ENCODE data around the gene FBXO47.
A peak's percentile ranks its signal among the peaks of the same experiment; 100 is the strongest.

FBXO47 gene, protein sequence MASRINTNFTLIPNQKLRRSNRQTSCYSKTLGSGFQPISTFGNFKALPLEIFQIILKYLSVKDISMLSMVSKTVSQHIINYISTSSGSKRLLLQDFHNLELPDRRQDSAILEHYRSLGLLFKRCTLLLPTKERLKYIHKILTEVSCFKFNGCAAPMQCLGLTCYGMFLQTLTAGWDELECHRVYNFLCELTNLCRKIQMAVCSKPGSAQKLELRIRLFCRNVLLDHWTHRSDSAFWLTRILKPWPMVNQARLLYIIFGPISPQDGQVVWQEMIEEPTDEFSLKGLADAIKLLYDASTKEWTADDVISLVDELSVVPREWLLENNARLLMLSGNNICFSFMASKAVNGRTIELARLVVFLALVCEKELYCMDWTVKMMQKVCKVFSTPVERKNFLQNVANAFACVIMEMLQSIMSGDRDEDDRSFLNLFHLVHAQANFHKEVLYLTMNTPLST

GRCh38 chr17:38967290-38967738 is at the start of gene FBXO47:
FBXO47 (minus strand) TSS chr17:38967403; CDS start chr17:38963025, 4,378 bp downstream.
- peak; percentile 89 for DNase-seq

DNA sequence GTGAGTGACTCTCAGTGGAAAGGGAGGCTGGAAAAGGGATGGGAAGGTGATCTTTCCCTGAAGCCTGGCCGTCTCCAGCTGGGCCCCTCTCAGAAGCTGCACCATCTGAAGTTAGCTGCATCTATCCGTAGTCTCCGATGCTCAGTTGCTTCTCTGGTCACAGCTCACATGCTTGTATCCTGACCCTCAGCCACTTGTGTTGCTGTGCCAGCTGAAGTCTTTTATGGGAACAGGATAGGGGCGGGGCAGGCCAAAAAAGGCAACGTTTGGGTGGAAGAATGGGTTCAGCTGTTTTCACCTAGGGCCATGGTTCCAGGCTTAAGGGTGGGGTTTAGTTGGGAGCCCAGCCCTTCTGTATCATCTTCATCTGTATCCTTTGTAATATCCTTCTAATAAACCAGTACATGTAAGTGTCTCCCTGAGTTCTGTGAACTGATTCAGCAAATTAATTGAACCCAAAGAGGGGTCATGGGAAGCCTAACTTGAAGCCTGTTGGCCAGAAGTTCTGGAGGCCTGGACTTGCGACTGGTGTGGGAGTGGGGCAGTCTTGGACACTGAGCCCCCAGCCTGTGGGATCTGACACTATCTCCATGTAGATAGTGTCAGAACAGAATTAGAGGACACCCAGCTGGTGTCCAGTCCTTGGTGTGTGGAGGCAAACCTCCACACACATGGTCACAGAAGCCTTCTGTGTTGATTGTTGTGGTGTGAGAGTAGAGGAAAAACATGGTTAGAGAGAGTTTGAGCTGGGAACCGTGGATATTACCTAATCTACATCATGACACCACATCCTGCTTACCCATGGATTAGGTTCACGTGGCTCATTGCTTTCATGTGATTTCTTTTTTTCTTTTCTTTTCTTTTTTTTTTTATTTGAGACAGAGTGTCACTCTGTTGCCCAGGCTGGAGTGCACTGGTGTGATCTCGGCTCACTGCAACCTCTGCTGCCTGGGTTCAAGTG is 49.3 kb upstream of the FBXO47 start:
- DNase-seq: no peak

GRCh38 chr17:39015546-39015935 is 48.3 kb upstream of the FBXO47 start:
- no peak for DNase-seq

- no peak for DNase-seq
Observed at GRCh38 chr17:39014795-39015545, 47.8 kb upstream of the FBXO47 start.

GRCh38 chr17:39014044-39014794 is 47.0 kb upstream of the FBXO47 start:
- no peak for DNase-seq

- no peak for DNase-seq
Observed at GRCh38 chr17:39012725-39013124, 45.5 kb upstream of the FBXO47 start.

- DNase-seq: no peak
Observed at GRCh38 chr17:39011907-39012468, 44.8 kb upstream of the FBXO47 start.

- no peak for DNase-seq
Observed at GRCh38 chr17:39009581-39010001, 42.4 kb upstream of the FBXO47 start.

DNA sequence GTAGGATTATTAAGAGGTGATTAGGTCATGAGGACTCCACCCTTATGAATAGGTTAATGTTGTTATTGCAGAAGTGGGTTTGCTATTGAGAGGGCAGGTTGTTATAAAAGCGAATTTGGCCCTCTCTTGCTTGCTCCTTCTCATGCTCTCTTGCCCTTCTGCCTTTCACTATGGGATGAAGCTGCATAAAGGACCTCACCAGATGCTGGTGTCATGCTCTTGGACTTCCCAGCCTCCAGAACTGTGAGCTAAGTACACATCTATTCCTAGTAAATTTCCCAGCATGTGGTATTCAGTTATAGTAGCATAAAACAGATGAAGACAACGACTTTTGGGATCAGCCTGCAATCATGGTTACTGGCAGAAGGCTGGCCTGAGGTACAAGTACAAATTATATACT is 41.4 kb upstream of the FBXO47 start:
- DNase-seq: no peak

GRCh38 chr17:39002991-39003715 is 36.0 kb upstream of the FBXO47 start:
- peak; percentile 48 for DNase-seq

DNA sequence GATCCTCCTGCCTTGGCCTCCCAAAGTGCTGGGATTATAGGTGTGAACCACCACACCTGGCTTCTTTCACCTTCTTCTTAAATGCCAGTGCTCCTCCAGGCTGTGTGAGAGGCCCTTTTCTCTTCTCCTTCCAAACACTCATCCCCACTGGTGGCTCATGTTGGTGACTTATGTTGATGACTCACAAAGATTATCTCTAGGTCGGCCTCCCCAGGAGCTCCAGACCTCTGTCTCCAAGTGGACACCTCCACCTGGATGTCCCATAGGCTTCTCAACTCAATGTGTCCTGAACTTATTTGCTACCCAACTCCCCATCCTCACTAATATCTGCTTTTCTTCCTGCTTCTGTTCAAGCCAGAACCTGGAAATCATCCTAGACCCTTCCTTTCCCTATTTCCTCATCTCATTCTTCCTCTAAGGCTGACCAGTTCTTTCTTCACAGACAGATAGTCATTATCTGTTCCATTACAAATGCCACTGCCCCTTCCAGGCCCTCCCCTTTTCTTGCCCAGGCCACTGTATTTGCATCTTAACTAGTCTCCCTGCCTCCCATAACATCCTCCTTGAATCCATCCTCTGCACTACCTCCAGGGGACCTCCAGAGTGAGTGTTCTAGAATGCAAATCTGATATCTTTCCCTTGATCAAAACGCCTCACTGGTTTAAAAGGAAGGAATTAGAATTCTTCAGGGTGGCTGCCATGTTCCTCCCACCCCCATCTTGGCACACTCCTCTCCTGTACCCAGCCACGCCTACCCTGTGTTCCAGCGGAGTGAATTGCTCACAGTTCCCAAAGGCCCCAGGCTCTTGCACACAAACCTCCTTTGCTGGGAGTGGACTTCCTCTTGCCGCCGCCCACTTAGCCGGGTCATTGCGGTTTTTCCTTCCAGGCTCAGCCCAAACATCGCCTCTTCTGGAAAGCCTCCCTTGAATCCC is 34.8 kb upstream of the FBXO47 start:
- no peak for DNase-seq

DNA sequence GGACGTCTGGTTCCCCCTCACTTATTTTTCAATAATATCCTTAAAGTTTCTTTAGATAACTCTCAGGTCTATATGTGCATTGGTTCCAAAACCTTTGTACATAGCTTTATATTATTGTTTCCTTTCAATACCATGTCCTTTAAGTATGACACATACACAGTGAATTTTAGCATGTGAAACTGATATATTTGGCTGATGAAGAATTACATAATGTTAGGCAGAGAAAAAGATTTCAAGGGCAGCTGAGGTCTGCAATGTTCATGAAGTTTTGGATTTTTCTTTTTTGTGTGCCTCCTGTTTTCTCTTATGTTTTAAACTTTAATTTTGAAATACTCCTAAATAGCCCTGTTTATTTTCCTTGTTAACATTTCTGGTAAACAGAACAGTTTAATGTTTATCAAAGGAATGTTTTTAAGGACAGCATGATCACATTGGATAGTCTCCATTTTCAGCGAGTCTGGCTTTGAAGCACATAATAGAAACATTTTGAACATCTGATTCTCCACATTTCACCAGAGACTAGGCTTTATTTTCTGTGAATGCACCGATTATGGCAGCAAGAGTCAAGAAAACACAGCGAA is 32.9 kb upstream of the FBXO47 start:
- no peak for DNase-seq

- no peak for DNase-seq
Observed at GRCh38 chr17:38996660-38997337, 29.6 kb upstream of the FBXO47 start.

- DNase-seq: no peak
Observed at GRCh38 chr17:38994026-38994425, 26.8 kb upstream of the FBXO47 start.

GRCh38 chr17:38984666-38985065 is 17.5 kb upstream of the FBXO47 start:
- DNase-seq: no peak

DNA sequence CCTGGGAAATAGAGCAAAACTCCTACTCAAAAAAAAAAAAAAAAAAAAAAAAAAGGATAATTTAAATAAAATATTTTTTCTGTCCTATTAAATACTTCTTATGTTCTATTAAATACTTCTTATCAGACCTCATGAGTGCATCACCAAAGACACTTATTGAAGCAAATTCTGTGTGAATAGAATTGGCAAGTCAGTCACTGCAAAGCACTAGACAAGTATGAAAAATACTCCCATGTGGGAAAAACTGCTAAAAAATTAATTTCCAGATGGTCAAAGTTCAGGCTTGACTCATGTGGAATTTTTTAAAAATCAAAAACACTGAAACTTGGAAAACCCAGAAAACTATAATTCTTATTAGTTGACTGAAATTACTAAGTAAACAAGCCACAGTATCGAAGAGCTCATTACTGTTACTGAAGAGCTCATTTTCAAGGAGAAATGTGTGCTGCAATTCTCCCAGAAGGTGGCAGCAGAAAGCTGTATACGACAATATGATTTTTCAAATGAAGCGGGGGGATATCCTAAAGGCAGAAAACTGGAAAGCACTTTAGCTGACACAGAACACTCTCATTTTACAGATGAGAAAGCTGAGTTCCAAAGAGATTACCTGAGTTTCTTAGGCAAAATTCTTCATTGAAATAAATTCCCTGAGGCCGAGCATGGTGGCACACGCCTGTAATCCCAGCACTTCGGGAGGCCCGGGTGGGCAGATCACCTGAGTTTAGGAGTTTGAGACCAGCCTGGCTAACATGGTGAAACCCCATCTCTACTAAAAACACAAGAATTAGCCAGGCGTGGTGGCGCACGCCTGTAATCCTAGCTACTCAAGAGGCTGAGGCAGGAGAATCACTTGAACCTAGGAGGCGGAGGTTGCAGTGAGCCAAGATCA is 15.9 kb upstream of the FBXO47 start:
- DNase-seq: peak; percentile 26

GRCh38 chr17:38981636-38982035 is 14.4 kb upstream of the FBXO47 start:
- no peak for DNase-seq
